GM21447 (cell line): ENCODE measurements around the gene BCL10.

Source experiments
- ATAC-seq: cut with Tn5 transposase; IDR thresholded peaks from one replicate; pipeline ENCODE4 v1.9.1; 2021; ENCODE audit not compliant: unreplicated experiment

Gene BCL10

DNA sequence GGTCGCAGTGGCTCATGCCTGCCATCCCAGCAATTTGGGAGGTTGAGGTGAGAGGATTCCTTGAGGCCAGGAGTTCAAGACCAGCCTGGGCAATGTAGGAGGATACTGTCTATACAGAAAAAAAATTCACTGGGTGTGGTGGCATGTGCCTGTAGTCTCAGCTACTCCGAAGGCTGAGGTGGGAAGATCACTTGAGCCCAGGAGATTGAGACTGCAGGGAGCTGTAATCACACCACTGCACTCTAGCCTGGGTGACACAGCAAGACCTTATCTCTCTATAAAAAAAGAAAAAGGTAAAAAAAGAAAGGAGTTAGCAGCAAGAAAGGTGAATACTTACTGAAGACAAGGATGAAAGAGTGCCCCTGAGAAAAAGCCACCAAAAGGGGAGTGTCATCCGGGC is 23.7 kb upstream of the BCL10 start:
- no peak for ATAC-seq

DNA sequence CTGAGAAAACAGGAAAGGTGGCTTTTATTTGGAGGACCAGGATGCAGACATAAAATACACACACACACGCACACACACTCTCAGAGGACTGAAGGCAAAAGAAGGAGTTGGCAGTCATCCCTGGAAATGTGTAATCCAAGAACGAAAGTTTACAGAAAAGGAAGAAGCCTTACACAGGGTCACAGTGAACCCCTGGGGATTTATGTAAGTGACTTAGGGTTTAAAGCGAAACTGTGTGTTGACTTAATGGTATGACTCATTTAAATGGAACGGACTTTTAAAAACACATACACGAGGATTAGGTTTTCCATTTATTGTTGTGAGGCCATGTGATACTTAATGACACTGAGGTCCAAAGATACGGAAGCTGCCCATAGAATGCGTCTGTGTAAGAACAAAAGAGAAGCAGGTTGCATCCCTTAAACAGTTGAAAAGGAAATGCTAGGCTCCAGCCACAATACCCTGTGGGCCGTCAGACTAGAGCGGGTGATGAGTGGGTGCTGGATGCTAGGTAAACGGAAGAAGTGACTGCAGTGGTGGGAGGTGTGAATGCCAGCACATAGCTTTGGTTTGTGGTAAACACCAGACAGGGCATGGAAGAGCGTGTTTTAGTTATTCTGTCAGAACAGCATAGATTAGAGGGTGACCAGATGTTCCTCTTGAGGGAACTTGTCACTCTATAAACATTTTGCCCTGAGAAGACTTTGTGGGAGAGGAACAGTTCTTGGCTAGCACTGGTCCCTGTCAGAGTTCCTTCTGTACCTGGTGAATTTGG is 21.6 kb upstream of the BCL10 start:
- ATAC-seq = peak; percentile 96

DNA sequence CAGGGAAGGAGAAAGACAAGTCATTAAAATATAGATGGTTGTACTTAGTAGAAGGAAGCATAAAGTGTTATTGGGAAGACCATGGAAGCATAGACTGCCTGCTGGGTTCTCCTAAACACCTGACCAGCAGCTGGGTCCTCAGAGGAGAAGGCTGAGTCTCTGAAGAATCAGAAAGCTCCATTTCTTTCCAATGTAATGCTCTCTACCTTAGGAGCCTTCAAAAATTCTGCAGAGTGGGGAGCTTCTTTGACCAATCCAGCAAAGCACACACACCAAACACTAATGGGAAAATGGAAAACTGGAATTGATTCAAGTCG is 21.1 kb upstream of the BCL10 start:
- ATAC-seq = no peak

DNA sequence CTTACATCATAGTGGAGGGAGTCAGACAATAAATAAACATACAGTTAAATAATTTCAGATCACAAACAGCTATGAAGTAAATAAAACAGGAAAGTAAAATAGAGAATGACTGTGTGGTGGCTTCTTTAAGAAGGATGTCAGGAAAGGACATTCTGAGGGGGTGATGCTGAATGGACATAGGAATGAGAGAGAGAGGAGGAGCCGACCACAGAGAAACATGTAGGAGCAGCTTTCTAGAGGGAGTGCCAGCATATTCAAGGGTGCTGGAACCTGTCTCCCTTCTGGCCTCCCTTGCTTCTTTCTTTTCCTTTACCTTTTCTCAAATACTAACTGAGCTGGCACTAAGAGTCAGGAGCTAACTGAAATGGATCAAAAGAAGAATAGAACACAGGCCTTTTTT is 20.5 kb upstream of the BCL10 start:
- no peak for ATAC-seq

DNA sequence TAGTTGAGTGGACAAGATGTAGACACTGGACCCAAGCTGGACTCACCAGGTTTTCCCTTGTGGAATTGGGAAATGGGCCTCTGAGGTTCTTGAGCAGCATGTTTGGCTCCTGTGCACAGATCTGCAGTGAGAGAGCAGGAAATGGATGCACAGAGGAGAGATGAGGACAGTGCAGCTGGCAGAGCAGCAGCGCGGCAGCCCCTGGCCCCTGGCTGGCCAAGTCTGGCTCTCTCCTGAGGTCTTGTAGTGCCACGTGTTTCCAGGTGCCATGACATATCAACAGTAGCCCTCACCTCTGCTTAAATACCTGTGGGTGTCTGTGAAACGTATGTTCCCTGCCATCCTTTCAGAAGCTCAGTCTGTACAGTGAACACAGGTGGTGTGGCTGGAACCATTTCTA is 19.2 kb upstream of the BCL10 start:
- ATAC-seq = no peak

DNA sequence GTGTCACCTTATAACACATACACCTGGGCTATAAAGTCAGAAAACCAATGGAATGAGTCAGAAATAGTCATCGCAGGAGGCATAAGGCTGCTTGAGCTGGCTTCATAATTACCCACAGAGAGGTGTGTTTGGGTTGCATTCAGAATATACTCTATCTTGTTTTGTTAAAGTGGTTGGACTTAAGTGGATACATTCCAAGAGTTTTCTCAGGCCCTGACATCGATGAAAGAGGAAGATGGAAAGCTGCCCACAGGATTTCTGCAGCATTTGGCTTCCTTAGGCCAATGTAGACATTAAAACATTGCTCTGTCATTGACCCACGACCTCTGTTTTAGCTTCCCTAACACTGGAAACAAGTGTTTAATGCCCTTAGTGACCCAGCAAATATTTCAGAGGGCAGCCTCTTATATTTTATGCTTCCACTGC is 18.6 kb upstream of the BCL10 start:
- no peak for ATAC-seq

DNA sequence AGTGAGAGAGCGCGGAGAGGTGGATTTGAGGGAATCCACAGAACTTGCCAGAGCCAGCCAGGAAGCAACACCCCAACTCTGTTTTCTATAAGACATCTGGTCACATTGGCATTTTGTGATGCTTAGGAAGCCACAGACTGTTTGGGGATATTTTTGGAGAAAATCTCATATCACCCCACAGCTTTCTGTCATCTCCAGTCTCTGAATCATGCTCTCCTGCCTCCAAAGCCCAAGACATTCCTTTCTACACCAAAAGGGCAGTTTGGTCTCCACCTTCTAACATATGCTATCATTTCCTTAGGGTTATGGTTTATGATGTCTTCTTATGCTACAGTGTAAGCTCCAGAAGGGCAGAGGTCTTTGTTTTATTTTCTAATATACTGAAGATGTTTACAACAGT is 14.4 kb upstream of the BCL10 start:
- no peak for ATAC-seq

DNA sequence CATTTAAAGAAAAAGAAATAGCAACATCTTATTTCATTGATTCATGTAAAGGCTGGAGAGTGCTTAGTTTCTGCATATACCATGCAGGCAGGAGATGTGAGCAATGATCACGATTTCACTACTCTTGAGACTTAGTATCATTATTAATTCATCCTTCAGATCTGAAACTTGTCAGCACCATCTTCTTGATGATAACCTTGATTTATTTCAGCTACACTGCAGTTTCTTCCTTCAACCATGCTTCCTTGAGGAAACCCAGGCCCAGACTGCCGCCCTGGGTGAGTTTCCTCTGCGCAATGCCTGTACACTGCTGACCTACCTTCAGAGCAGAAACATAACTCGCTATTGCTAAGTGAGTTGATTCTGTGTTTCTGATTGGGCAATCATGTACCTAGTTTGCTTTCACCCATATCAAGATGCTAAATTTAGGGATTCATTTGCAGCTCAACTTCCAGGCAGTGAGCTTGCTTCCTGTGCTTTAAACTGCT is 13.5 kb upstream of the BCL10 start:
- peak; percentile 76 for ATAC-seq

DNA sequence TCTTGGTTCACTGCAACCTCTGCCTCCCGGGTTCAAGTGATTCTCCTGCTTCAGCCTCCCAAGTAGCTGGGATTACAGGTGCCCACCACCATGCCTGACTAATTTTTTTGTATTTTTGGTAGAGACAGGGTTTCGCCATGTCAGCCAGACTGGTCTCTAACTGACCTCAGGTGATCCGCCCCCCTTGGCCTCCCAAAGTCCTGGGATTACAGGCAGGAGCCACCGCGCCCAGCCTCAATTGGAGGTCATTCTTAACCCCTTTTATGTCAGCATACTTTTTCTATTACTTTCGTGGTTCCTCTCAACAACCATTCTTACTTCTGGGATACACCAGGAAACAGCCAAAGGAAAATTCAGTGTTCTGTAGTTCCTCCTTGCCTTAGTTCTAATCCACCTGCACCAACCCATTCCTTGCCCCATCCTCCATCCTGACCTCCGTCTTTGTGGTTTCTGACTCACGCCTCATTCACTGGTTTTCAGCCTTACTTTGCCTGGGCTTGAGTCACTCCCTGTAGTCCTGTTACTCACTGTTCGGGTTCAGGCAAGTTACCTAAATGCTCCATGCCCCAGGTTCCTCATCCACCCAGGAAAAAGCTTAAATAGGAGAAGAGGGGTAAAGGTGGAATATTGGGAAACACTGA is 12.9 kb upstream of the BCL10 start:
- peak; percentile 40 for ATAC-seq

DNA sequence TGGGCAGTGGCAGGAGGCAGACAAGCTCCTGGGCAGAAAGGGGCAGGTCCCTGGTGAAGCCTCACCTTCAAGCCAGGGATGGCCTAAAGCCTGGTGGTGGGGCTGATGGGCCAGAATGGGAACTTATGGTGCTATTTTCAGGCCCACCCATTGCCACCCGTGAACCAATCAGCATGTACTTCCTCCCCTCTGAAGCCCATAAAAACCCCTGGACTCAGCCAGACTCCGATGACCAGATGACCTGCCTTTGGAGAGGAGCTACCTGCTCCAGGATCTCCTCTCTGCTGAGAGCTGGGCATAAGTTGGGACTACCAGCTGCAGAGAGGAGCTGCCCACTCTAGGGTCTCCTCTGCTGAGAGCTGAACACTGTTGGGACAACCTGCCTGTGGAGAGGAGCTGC is 7.8 kb upstream of the BCL10 start:
- no peak for ATAC-seq

DNA sequence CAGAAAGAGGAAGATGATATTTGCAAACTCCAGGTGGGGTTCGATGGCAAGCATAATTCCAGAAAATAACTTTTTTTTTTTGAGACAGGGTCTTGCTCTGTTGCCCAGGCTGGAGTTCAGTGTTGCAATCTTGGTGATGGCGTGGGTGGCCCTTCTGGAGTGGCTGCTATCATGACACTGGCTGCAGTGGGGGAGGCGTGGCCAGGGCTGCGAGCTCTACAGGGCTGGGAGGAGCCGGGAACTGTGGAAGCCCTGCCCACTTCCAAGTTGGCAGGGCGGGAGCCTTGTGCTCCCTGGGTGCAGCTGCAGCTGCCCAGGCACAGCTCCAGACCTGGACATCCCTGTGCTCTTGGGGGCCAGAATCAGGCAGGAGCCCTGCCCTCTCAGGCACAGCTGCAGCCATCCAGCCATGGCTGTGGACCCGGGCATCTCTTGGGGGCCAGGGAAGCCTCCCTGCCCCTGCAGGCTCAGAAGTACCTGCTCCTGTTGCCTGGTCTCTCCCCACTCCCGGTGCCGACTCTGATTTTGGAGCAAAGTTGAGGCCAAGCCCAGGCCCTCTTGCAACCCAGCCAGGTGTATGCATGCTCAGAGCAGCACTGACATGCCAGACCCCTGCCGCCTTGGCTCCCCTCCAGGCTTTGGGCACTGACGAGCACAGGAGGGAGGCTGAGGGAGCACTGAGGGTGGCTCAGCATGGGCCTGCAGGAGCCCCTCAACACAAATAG is 7.2 kb upstream of the BCL10 start:
- ATAC-seq = no peak

DNA sequence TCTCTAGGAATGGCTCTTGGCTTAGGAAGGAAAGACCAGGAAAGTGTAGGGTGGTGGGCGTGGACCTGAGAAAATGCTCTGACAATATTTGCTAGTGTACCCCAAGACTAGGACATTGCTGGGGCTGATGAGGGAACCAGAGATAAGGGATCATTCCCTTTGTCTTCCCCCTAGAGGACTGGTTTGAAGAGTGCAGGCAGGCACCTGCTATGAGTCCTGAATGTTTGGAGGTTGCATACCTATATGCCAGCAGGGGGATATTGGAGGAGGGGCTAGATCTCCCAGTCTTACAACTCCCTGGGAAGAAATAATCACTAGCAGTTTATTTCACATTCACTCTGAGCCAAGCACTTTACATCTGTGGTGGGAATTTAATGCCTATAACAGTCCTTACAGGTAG is 6.0 kb upstream of the BCL10 start:
- ATAC-seq = no peak

DNA sequence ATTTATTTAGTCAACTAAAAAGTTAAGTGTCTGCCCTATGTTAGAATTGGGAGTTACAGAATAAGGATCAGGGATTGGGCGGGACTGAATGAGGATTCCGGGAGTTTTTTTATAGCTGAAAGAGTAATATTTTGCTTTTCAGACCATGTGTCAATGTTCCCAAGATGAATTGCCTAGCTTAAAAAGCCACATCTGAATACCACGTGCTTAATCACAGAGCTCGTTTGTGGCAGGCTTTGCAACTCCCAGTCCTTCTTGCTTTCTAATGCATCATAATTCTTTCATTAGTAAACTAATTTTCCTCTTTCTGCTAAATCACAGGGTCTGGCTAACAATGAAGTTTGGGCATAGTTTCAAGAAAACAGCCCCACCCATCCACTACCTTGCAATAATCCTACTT is 4.2 kb upstream of the BCL10 start:
- no peak for ATAC-seq

DNA sequence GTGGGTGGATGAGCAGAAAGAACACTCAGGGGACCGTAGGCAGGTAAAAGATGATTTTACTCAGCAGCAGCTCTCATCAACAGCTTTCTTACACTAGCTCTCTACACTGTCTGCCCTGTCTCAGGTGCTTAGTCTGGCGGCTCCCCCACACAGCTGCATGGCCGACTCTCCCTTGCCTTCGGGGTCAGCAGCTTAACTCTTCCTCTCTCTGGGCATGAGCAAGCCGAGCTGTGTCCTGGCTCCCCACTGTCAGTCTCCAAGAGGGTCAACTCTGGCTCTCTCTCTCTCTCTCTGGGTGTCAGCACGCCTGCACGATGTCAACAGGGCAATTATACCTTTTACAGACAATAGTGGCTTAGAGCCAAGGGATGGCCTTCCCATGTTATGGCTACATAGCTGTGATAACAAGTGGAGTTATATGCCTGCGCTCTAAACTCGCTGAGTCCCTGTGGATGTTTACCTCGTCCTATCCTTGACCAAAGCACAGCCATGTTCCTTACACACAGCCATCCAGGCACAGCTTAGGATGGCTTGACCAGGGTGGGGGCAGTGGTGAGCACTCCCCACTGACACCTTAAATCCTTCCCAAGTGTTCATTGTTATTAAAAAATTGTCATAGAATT is 3.1 kb upstream of the BCL10 start:
- ATAC-seq = no peak

DNA sequence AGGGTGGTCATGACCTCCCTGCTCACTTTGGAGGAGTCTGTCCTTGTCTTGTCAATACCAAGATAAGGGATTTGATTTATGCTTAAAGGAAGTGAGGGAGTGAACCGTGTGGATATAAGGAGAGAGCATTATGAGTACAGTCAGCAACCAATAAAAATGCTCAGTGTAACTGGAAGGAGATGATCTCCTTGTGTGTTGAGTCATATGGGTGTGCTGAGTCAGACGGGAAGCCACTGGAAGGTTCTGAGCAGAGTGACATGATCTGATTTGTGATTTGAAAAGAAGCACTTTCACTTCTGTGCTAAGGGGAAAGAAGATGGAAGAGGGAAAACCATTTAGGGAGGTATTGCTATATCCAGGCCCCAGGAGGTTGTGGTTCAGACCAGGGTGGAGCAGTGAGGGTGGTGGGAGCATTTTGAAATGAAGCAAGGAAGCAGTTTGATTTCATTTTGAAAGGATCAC is 2.5 kb upstream of the BCL10 start:
- no peak for ATAC-seq

DNA sequence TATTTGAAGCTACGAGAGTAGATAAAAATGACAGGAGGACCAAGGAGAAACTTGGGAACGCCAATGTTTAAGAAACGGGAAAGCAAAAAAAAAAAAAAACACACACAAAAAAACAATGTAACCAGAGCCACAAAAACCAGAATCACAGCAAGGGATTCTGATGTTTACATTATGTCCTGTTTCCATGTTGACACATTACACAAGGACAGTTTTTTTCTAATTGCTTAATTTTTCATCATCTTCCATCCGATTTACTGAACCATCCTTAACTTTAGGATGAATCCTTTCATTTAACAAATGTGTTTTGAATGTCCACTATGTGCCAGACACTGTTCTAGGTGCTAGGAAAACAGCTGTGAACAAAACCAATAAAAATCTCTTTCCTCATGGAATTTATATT is 1.4 kb upstream of the BCL10 start:
- no peak for ATAC-seq

DNA sequence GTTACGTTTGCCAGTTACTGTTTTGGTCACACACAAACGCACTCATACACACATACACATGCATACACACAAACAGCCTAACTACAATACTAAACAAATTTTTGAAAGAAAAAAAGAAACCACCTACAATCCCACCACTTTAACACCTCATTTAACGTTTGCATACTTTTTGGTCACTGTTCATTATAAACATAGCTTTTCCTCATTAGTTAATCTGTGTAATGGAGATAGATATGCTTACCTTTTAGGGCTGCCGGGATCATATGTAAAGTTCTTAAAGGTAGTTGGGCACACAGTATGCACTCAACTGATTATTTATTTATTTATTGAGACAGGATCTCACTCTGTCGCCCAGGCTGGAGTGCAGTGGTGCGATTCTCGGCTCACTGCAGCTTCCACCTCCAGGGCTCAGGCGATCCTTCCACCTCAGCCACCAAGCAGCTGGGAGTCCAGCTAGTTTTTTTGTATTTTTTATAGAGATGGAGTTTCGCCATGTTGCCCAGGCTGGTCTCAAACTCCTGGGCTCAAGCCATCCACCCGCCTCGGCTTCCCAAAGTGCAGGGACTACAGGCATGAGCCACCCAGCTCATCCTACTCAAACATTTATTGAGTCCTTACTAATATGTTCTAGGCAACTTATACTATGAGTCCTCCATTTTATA is 677 bp upstream of the BCL10 start:
- ATAC-seq = no peak

DNA sequence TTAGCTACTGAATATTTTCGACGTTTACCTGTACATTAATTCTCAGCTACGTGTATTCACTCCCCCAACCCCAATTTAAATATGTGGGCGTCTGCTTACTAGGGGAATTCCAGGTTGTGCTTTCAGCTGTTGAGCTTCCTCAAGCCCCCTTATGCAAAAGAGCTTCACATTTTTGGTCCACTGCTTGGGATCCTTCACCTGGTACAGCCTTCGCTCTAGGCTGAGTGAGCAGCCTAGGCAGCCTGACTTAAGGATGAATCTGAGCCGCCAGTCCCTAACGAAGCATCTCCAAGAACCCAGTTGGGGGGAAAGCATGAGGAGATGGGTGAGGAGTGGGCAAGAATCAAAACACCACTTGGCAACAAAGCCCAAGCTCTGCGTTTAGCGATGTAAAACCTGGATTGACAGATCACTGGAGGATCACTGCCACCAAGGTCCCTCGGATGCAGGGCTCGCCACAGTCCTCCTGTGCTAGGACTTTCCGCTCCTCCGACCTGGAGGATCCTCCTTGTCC is 674 bp downstream of the BCL10 start:
- ATAC-seq = peak; percentile 20

DNA sequence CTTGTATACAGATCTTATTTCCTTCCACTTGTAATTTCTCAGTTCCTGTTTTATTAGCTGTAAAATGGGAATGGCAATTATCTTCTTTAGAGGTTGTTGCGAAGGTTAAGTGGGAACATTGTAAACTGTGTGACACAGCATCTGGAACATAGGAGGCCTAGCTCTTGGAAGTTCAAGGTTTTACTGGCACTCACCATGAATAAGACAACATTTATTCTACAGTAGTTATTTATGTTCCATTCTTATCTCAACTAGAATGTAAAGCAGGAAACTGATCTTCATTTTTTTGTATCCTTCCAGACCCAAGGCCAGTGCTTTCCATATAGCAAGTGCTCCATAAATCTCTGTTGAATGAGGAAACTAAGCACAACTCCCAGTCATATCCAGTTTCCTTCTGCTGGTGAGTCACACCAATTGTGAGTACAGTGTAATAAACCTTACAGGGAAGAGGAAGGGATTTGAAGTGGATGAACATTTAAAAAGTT is 1.4 kb downstream of the BCL10 start:
- ATAC-seq = no peak

DNA sequence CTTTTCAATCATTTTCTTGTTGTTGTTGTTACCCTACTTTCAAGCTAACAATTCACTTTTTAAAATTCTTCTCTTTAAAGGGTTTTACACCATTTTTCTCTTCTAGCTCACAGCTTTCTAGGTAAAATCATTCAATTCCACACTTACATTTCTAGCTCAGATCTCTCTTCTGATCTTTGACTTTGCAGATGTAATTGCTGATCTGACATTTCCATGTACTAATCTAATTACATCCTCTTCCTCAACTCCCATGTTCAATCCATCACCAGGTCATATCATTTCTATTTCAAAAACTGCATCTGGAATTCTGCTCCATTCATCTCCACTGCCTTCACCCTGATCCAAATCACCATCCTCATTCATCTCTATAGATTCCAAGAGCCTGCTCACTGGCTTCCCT is 3.0 kb downstream of the BCL10 start:
- ATAC-seq = no peak
